HCT116 (cell line): Measurements from ENCODE around the gene STYXL2. TPM values are rescaled to one million over a fixed set of nuclear protein-coding genes. Genes with fewer than 3 reads are reported as not detected.

Experiments
- ATAC-seq: fragments of 200-7000 bp; cut with Tn5 transposase; 2 replicates; pipeline ENCODE4 v1.9.1; 2020; ENCODE audit warnings: mild to moderate bottlenecking, moderate library complexity
- BruUV-seq: library from RNA; stranded (reverse); fragments of 400-500 nt; replicated peaks from 2 replicates; lab custom pipeline; 2021; lab: Mats Ljungman, UMichigan
- CTCF ChIA-PET: fragments of 300-600 bp; sonication (Branson Sonifier 250); formaldehyde crosslinking; loops from one replicate; lab custom pipeline; 2021; ENCODE audit warnings: antibody characterized with exemption; lab: Charles Lee
- POLR2A ChIA-PET: fragments of 300-600, 350-600 bp; sonication (Branson Sonifier 250); formaldehyde crosslinking; loops from one replicate; lab custom pipeline; 2021; ENCODE audit warnings: antibody characterized with exemption; lab: Charles Lee
- RAD21 ChIA-PET, 2 experiments: fragments of 300-600 bp; sonication (Branson Sonifier 250); formaldehyde crosslinking; loops; one replicate each; lab custom pipeline; 2023; ENCODE audit warnings: low total read pairs in 2 of 2; ENCODE audit not compliant: uncharacterized antibody in 2 of 2, unreplicated experiment in 2 of 2, low non-redundant PET in 1 of 2; lab: Charles Lee
- DNase-seq: peaks from one replicate; pipeline ENCODE4 v3.0.0-alpha.2; 2010; ENCODE audit warnings: low read depth, low spot score
- H2AFZ ChIP-seq: fragments of 200-600 bp; shearing (Covaris generic), sonication (generic); 2 replicates; pipeline ENCODE4 v1.6.1; 2017; ENCODE audit warnings: low read depth, mixed run types, mixed read lengths, antibody characterized with exemption, low read length; ENCODE audit not compliant: poor library complexity, severe bottlenecking
- H3K27ac ChIP-seq: 2 replicates; pipeline ENCODE4 v1.5.1; 2012; ENCODE audit warnings: low read depth, low read length
- H3K27me3 ChIP-seq: fragments of 200-600 bp; sonication (generic); 2 replicates; pipeline ENCODE4 v1.6.1; 2016; ENCODE audit warnings: mixed run types, low read length, mixed read lengths; ENCODE audit not compliant: insufficient read depth
- H3K36me3 ChIP-seq, 2 experiments: fragments of 200-500 bp in 1 of 2; fragments of 200-600 bp in 1 of 2; sonication (Bioruptor generic) in 1 of 2; sonication (generic) in 1 of 2; 2 replicates each; pipeline versions ENCODE4 v1.5.1 to v1.6.1; 2014 to 2016; ENCODE audit warnings: low read length in 2 of 2, inconsistent platforms in 1 of 2, mixed read lengths in 1 of 2, mixed run types in 1 of 2; ENCODE audit not compliant: insufficient read depth in 2 of 2, control insufficient read depth in 1 of 2
- H3K4me1 ChIP-seq, 2 experiments: fragments of 200-600 bp in 1 of 2; sonication (generic) in 1 of 2; 2 replicates each; pipeline versions ENCODE4 v1.5.1 to v1.6.1; 2012 to 2017; ENCODE audit warnings: low read length in 2 of 2, inconsistent platforms in 1 of 2, mild to moderate bottlenecking in 1 of 2, mixed read lengths in 1 of 2, mixed run types in 1 of 2, moderate library complexity in 1 of 2; ENCODE audit not compliant: insufficient read depth in 2 of 2, control insufficient read depth in 1 of 2
- H3K4me2 ChIP-seq: fragments of 200-600 bp; sonication (generic); 2 replicates; pipeline ENCODE4 v1.6.1; 2017; ENCODE audit warnings: mixed run types, low read length, mixed read lengths
- H3K4me3 ChIP-seq, 2 experiments: fragments of 200-600 bp in 1 of 2; sonication (generic) in 1 of 2; replicated peaks in 1 of 2; 2 replicates each; pipeline ENCODE4 v1.5.1; 2011 to 2016; ENCODE audit warnings: low read length in 2 of 2, control low read depth in 1 of 2, low read depth in 1 of 2, mild to moderate bottlenecking in 1 of 2, mixed read lengths in 1 of 2, mixed run types in 1 of 2
- H3K79me2 ChIP-seq: fragments of 200-600 bp; sonication (generic); 2 replicates; pipeline ENCODE4 v1.6.1; 2017; ENCODE audit warnings: mild to moderate bottlenecking, mixed run types, low read length, moderate library complexity, mixed read lengths; ENCODE audit not compliant: insufficient read depth
- H3K9ac ChIP-seq: fragments of 200-600 bp; sonication (generic); 2 replicates; pipeline ENCODE4 v1.6.1; 2016; ENCODE audit warnings: low read length, mixed read lengths
- H3K9me2 ChIP-seq: fragments of 200-600 bp; sonication (generic), shearing (Covaris generic); 2 replicates; pipeline ENCODE4 v1.6.1; 2017; ENCODE audit warnings: mixed run types, mild to moderate bottlenecking, moderate library complexity; ENCODE audit not compliant: insufficient read depth
- H3K9me3 ChIP-seq, 2 experiments: fragments of 200-500 bp in 1 of 2; fragments of 200-600 bp in 1 of 2; sonication (Bioruptor generic) in 1 of 2; sonication (generic) in 1 of 2; 2 replicates each; pipeline ENCODE4 v1.6.1; 2014 to 2017; ENCODE audit warnings: low read length in 2 of 2, mixed read lengths in 2 of 2, inconsistent platforms in 1 of 2, low read depth in 1 of 2, mild to moderate bottlenecking in 1 of 2, mixed run types in 1 of 2, moderate library complexity in 1 of 2; ENCODE audit not compliant: control insufficient read depth in 1 of 2, insufficient read depth in 1 of 2
- H4K20me1 ChIP-seq: fragments of 200-600 bp; sonication (generic), shearing (Covaris generic); 2 replicates; pipeline ENCODE4 v1.6.1; 2017; ENCODE audit warnings: mixed run types, mild to moderate bottlenecking, moderate library complexity; ENCODE audit not compliant: insufficient read depth
- CBX3 ChIP-seq: IDR thresholded peaks from 2 replicates; pipeline ENCODE4 v1.6.1; 2012; ENCODE audit warnings: low read depth
- CEBPB ChIP-seq: IDR thresholded peaks from 2 replicates; pipeline ENCODE4 v1.6.1; 2012; ENCODE audit warnings: low read depth
- ELF1 ChIP-seq: IDR thresholded peaks from 2 replicates; pipeline ENCODE4 v1.6.1; 2012; ENCODE audit warnings: low read depth, borderline replicate concordance
- EZH2 ChIP-seq: fragments of 200-600 bp; sonication (generic); IDR thresholded peaks from 2 replicates; pipeline ENCODE4 v1.6.1; 2017; ENCODE audit warnings: antibody characterized with exemption, mixed run types
- EZH2phosphoT487 ChIP-seq: fragments of 200-600 bp; IDR thresholded peaks from 2 replicates; pipeline ENCODE4 v1.6.1; 2018; ENCODE audit warnings: antibody characterized with exemption, borderline replicate concordance
- POLR2AphosphoS5 ChIP-seq: IDR thresholded peaks from 2 replicates; pipeline ENCODE4 v1.6.1; 2011; ENCODE audit warnings: mild to moderate bottlenecking, low read depth, low read length, moderate library complexity
- SRF ChIP-seq: IDR thresholded peaks from 2 replicates; pipeline ENCODE4 v1.6.1; 2012; ENCODE audit warnings: low read depth
- TCF7L2 ChIP-seq: IDR thresholded peaks from 2 replicates; pipeline ENCODE4 v1.7.0; 2011; ENCODE audit warnings: borderline replicate concordance, inconsistent platforms; ENCODE audit not compliant: insufficient read depth, insufficient read length; ENCODE audit errors: extremely low read depth
- YY1 ChIP-seq: IDR thresholded peaks from 2 replicates; pipeline ENCODE4 v1.6.1; 2011; ENCODE audit warnings: low read length, low read depth, moderate library complexity, mild to moderate bottlenecking; ENCODE audit not compliant: insufficient replicate concordance; ENCODE audit errors: extremely low read depth
- ZNF274 ChIP-seq: fragments of 200-500 bp; sonication (Bioruptor generic); IDR thresholded peaks from 2 replicates; pipeline ENCODE4 v1.6.1; 2014; ENCODE audit warnings: mild to moderate bottlenecking, low read depth, low read length, inconsistent platforms
- intact Hi-C: fragments of 100-400 bp; cut with micrococcal nuclease; formaldehyde crosslinking; loops from 2 replicates; pipeline ENCODE4 v1.10.0; 2022
- total RNA-seq: library from RNA; stranded (reverse); gene quantifications from one replicate; pipeline ENCODE4 v1.2.1, GENCODE V29; 2021; ENCODE audit not compliant: unreplicated experiment
- TF ChIP-seq, protein P1 (sequence below), 3 experiments: fragments of 200-600 bp in 1 of 3; sonication (generic) in 1 of 3; IDR thresholded peaks in 2 of 3; conservative IDR thresholded peaks in 1 of 3; 2 replicates each; pipeline ENCODE4 v1.5.1; 2012 to 2017; ENCODE audit warnings: low read depth in 2 of 3, low read length in 2 of 3, antibody characterized with exemption in 1 of 3, borderline replicate concordance in 1 of 3, control low read depth in 1 of 3, mild to moderate bottlenecking in 1 of 3, mixed read lengths in 1 of 3, mixed run types in 1 of 3, moderate library complexity in 1 of 3; ENCODE audit not compliant: insufficient read depth in 1 of 3
- TF ChIP-seq, protein P2 (sequence below): IDR thresholded peaks from 2 replicates; pipeline ENCODE4 v1.6.1; 2012; ENCODE audit warnings: low read depth
- TF ChIP-seq, protein P3 (sequence below): IDR thresholded peaks from 2 replicates; pipeline ENCODE4 v1.6.1; 2012
- TF ChIP-seq, protein P4 (sequence below): IDR thresholded peaks from 2 replicates; pipeline ENCODE4 v1.6.1; 2011; ENCODE audit warnings: mild to moderate bottlenecking, low read length, moderate library complexity; ENCODE audit not compliant: insufficient replicate concordance; ENCODE audit errors: extremely low read depth

Gene STYXL2
- total RNA-seq, 1 experiment from 2014 or later = not detected

DNA sequence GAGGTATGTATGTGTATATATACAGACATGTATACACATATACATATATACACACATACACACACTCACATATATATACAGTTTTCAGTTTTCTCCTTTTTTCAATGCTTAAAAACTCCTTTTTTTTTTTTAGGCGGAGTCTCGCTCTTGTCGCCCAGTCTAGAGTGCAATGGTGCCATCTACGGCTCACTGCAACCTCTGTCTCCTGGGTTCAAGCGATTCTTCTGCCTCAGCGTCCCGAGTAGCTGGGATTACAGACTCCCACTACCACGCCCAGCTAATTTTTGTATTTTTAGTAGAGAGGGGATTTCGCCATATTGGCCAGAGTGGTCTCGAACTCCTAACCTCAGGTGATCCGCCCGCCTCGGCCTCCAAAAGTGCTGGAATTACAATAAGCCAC is 27.0 kb downstream of the STYXL2 start:
- RAD21 ChIA-PET = no interaction called here
- Histone ChIP-seq H3K27ac (peak overlapping the region; percentile 66), H3K27me3 (no peaks in the 10 kb centered on the region), H3K9me3 (no peaks in the 10 kb centered on the region), H3K36me3 (no peaks in the 10 kb centered on the region), H4K20me1 (no peaks in the 10 kb centered on the region), H3K4me1 (peaks cover 3 to 19% of the 10 kb centered on the region in 2 experiments; a peak in 3 of 4 replicates), H3K9ac (peak overlapping the region; percentile 59), H3K9me2 (no peaks in the 10 kb centered on the region), H3K79me2 (no peaks in the 10 kb centered on the region), H2AFZ (no peak overlapping the region), H3K4me2 (peak overlapping the region; percentile 76), H3K4me3 (peak overlapping the region; percentile 51 to 59)
- ATAC-seq (no peak), DNase-seq (no peak)
- BruUV-seq = TSS peak; percentile 84
- intact Hi-C loops = no loop called here
- POLR2A ChIA-PET = no interaction called here
- CTCF ChIA-PET = no interaction called here
- TF ChIP-seq TCF7L2 (no peak), CBX3 (no peak), EZH2 (no peak), EZH2phosphoT487 (no peak), YY1 (no peak), CEBPB (no peak), ELF1 (no peak), POLR2AphosphoS5 (no peak), SRF (no peak), ZNF274 (no peak)
- TF ChIP-seq, protein P1, sequence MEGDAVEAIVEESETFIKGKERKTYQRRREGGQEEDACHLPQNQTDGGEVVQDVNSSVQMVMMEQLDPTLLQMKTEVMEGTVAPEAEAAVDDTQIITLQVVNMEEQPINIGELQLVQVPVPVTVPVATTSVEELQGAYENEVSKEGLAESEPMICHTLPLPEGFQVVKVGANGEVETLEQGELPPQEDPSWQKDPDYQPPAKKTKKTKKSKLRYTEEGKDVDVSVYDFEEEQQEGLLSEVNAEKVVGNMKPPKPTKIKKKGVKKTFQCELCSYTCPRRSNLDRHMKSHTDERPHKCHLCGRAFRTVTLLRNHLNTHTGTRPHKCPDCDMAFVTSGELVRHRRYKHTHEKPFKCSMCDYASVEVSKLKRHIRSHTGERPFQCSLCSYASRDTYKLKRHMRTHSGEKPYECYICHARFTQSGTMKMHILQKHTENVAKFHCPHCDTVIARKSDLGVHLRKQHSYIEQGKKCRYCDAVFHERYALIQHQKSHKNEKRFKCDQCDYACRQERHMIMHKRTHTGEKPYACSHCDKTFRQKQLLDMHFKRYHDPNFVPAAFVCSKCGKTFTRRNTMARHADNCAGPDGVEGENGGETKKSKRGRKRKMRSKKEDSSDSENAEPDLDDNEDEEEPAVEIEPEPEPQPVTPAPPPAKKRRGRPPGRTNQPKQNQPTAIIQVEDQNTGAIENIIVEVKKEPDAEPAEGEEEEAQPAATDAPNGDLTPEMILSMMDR (IDR thresholded peaks at IDR 0.05 in 2 of 3, conservative IDR thresholded peaks at IDR 0.05 in 1 of 3; ENCODE audit: borderline replicate concordance in 1 of 3, insufficient read depth in 1 of 3, low read depth in 2 of 3, low read length in 2 of 3) = no peak
- TF ChIP-seq, protein P2, sequence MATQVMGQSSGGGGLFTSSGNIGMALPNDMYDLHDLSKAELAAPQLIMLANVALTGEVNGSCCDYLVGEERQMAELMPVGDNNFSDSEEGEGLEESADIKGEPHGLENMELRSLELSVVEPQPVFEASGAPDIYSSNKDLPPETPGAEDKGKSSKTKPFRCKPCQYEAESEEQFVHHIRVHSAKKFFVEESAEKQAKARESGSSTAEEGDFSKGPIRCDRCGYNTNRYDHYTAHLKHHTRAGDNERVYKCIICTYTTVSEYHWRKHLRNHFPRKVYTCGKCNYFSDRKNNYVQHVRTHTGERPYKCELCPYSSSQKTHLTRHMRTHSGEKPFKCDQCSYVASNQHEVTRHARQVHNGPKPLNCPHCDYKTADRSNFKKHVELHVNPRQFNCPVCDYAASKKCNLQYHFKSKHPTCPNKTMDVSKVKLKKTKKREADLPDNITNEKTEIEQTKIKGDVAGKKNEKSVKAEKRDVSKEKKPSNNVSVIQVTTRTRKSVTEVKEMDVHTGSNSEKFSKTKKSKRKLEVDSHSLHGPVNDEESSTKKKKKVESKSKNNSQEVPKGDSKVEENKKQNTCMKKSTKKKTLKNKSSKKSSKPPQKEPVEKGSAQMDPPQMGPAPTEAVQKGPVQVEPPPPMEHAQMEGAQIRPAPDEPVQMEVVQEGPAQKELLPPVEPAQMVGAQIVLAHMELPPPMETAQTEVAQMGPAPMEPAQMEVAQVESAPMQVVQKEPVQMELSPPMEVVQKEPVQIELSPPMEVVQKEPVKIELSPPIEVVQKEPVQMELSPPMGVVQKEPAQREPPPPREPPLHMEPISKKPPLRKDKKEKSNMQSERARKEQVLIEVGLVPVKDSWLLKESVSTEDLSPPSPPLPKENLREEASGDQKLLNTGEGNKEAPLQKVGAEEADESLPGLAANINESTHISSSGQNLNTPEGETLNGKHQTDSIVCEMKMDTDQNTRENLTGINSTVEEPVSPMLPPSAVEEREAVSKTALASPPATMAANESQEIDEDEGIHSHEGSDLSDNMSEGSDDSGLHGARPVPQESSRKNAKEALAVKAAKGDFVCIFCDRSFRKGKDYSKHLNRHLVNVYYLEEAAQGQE = no peak
- TF ChIP-seq, protein P3, sequence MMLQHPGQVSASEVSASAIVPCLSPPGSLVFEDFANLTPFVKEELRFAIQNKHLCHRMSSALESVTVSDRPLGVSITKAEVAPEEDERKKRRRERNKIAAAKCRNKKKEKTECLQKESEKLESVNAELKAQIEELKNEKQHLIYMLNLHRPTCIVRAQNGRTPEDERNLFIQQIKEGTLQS = no peak
- TF ChIP-seq, protein P4, sequence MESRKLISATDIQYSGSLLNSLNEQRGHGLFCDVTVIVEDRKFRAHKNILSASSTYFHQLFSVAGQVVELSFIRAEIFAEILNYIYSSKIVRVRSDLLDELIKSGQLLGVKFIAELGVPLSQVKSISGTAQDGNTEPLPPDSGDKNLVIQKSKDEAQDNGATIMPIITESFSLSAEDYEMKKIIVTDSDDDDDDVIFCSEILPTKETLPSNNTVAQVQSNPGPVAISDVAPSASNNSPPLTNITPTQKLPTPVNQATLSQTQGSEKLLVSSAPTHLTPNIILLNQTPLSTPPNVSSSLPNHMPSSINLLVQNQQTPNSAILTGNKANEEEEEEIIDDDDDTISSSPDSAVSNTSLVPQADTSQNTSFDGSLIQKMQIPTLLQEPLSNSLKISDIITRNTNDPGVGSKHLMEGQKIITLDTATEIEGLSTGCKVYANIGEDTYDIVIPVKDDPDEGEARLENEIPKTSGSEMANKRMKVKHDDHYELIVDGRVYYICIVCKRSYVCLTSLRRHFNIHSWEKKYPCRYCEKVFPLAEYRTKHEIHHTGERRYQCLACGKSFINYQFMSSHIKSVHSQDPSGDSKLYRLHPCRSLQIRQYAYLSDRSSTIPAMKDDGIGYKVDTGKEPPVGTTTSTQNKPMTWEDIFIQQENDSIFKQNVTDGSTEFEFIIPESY = no peak
